ENCODE measurements around the gene QKI.

- TF ChIP-seq, protein P1, sequence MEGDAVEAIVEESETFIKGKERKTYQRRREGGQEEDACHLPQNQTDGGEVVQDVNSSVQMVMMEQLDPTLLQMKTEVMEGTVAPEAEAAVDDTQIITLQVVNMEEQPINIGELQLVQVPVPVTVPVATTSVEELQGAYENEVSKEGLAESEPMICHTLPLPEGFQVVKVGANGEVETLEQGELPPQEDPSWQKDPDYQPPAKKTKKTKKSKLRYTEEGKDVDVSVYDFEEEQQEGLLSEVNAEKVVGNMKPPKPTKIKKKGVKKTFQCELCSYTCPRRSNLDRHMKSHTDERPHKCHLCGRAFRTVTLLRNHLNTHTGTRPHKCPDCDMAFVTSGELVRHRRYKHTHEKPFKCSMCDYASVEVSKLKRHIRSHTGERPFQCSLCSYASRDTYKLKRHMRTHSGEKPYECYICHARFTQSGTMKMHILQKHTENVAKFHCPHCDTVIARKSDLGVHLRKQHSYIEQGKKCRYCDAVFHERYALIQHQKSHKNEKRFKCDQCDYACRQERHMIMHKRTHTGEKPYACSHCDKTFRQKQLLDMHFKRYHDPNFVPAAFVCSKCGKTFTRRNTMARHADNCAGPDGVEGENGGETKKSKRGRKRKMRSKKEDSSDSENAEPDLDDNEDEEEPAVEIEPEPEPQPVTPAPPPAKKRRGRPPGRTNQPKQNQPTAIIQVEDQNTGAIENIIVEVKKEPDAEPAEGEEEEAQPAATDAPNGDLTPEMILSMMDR (IDR thresholded peaks at IDR 0.05; ENCODE audit: borderline replicate concordance, extremely low read depth, low read length, poor library complexity, severe bottlenecking): no peak
- TF ChIP-seq EZH2 (IDR thresholded peaks at IDR 0.05; ENCODE audit: borderline replicate concordance, low read depth, low read length, severe bottlenecking): no peak
Measured at GRCh38 chr6:163408352-163408991, 6.0 kb upstream of the QKI start.

Measured in DND-41 (cell line).